SK-N-MC (cell line): Measurements from ENCODE around the gene RELL1.

ENCODE experiments used
- DNase-seq: peaks from one replicate; pipeline ENCODE4 v3.0.0-alpha.2; 2011; ENCODE audit warnings: low read depth, low spot score
- H3K27ac ChIP-seq: fragments of 200-600 bp; sonication (generic); 2 replicates; pipeline ENCODE4 v1.5.1; 2016; ENCODE audit warnings: mixed run types
- H3K36me3 ChIP-seq: fragments of 200-600 bp; sonication (generic); 2 replicates; pipeline ENCODE4 v1.6.1; 2017; ENCODE audit warnings: antibody characterized with exemption, low read length, mixed read lengths; ENCODE audit not compliant: insufficient read depth
- H3K4me3 ChIP-seq: fragments of 200-600 bp; sonication (generic); 2 replicates; pipeline ENCODE4 v1.5.1; 2016
- H3K9ac ChIP-seq: fragments of 200-600 bp; sonication (generic); 2 replicates; pipeline ENCODE4 v1.8.0; 2017; ENCODE audit warnings: mixed run types, mixed read lengths; ENCODE audit not compliant: insufficient read length
- H3K9me3 ChIP-seq: fragments of 200-600 bp; sonication (generic); 2 replicates; pipeline ENCODE4 v1.6.1; 2017; ENCODE audit warnings: low read depth, mild to moderate bottlenecking, antibody characterized with exemption, low read length, moderate library complexity, mixed read lengths
- EZH2 ChIP-seq: fragments of 200-600 bp; sonication (generic); IDR thresholded peaks from one replicate; pipeline ENCODE4 v1.6.1; 2017; ENCODE audit warnings: antibody characterized with exemption
- FOXP2 ChIP-seq: optimal IDR thresholded peaks from 2 replicates; pipeline ENCODE3; 2011; ENCODE audit warnings: mild to moderate bottlenecking, moderate library complexity; ENCODE audit not compliant: insufficient read depth; ENCODE audit errors: extremely low read length, control extremely low read depth
- POLR2AphosphoS5 ChIP-seq: IDR thresholded peaks from 2 replicates; pipeline ENCODE4 v1.6.1; 2012; ENCODE audit warnings: mild to moderate bottlenecking, low read depth, low read length, borderline replicate concordance

The RELL1 gene

GRCh38 chr4:37651781-37652377 is 34.3 kb downstream of the RELL1 start:
- Histone ChIP-seq H3K27ac (no peak overlapping the region), H3K9me3 (no peaks in the 10 kb centered on the region), H3K4me3 (no peak overlapping the region), H3K9ac (no peak overlapping the region), H3K36me3 (no peaks in the 10 kb centered on the region)
- no peak for DNase-seq
- TF ChIP-seq POLR2AphosphoS5 (no peak), FOXP2 (no peak), EZH2 (no peak)

DNA sequence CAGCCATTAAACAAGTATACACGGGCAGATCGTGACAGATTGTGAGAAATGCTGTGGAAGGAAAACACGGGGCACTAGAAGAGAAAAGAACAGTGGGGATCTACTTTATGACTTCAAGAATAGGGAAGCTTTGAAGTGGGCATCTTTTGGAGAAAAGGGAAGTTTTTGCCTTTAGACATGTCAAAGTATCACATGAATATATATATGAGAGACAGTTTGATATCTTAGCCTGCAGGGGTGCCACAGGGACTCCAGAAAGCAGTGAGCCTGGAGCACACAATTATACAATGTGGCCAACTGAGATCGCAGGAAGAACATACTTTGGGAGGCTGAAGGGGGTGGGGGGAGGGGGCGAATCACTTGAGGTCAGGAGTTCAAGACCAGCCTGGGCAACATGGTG is 35.7 kb downstream of the RELL1 start:
- Histone ChIP-seq H3K9me3 (no peaks in the 10 kb centered on the region), H3K27ac (no peak overlapping the region), H3K9ac (no peak overlapping the region), H3K4me3 (no peak overlapping the region), H3K36me3 (no peaks in the 10 kb centered on the region)
- TF ChIP-seq EZH2 = no peak
- TF ChIP-seq POLR2AphosphoS5 = no peak
- no peak for TF ChIP-seq FOXP2
- DNase-seq = no peak

- no peak for DNase-seq
- Histone ChIP-seq H3K36me3 (no peaks in the 10 kb centered on the region), H3K4me3 (no peak overlapping the region), H3K9ac (no peak overlapping the region), H3K9me3 (no peaks in the 10 kb centered on the region), H3K27ac (no peak overlapping the region)
- TF ChIP-seq POLR2AphosphoS5 (no peak), FOXP2 (no peak), EZH2 (no peak)
These were observed 36.9 kb downstream of the RELL1 start for GRCh38 chr4:37649268-37649667.

- DNase-seq = no peak
- no peak overlapping the region for H3K4me3 ChIP-seq
- H3K36me3 ChIP-seq = no peaks in the 10 kb centered on the region
- no peaks in the 10 kb centered on the region for H3K9me3 ChIP-seq
- TF ChIP-seq EZH2 = no peak
- TF ChIP-seq FOXP2 = no peak
- TF ChIP-seq POLR2AphosphoS5 = no peak
- no peak overlapping the region for H3K27ac ChIP-seq
- H3K9ac ChIP-seq = no peak overlapping the region
These were observed 37.9 kb downstream of the RELL1 start for GRCh38 chr4:37648084-37648817.

GRCh38 chr4:37646247-37646646 is 39.9 kb downstream of the RELL1 start:
- Histone ChIP-seq H3K9me3 (no peaks in the 10 kb centered on the region), H3K36me3 (no peaks in the 10 kb centered on the region), H3K9ac (no peak overlapping the region), H3K4me3 (no peak overlapping the region), H3K27ac (no peak overlapping the region)
- no peak for DNase-seq
- TF ChIP-seq EZH2 (no peak), POLR2AphosphoS5 (no peak), FOXP2 (no peak)

- Histone ChIP-seq H3K36me3 (no peaks in the 10 kb centered on the region), H3K9ac (no peak overlapping the region), H3K9me3 (no peaks in the 10 kb centered on the region), H3K27ac (no peak overlapping the region), H3K4me3 (no peak overlapping the region)
- TF ChIP-seq FOXP2 (no peak), POLR2AphosphoS5 (no peak), EZH2 (no peak)
- DNase-seq = no peak
These were observed 40.4 kb downstream of the RELL1 start for GRCh38 chr4:37645736-37646135.

- no peaks in the 10 kb centered on the region for H3K9me3 ChIP-seq
- H3K27ac ChIP-seq = no peak overlapping the region
- TF ChIP-seq EZH2 = no peak
- no peak for TF ChIP-seq POLR2AphosphoS5
- TF ChIP-seq FOXP2 = no peak
- H3K4me3 ChIP-seq = no peak overlapping the region
- no peak for DNase-seq
- H3K9ac ChIP-seq = no peak overlapping the region
- H3K36me3 ChIP-seq = no peaks in the 10 kb centered on the region
These were observed 41.2 kb downstream of the RELL1 start for GRCh38 chr4:37644962-37645361.

- H3K9me3 ChIP-seq = no peaks in the 10 kb centered on the region
- no peak overlapping the region for H3K4me3 ChIP-seq
- TF ChIP-seq FOXP2 = no peak
- TF ChIP-seq EZH2 = no peak
- DNase-seq = no peak
- no peak overlapping the region for H3K27ac ChIP-seq
- no peak overlapping the region for H3K9ac ChIP-seq
- H3K36me3 ChIP-seq = no peaks in the 10 kb centered on the region
These were observed 44.0 kb downstream of the RELL1 start for GRCh38 chr4:37641886-37642849.
